Measurements from ENCODE around the gene SCEL. TPM values are rescaled to one million over a fixed set of nuclear protein-coding genes. Genes with fewer than 3 reads are reported as not detected.
"Not testable (repeated sequence)": the region's sequence is repeated elsewhere in the genome, so short reads cannot be mapped to it uniquely, and the experiment has no call there.

SCEL gene
- total and polyA plus RNA-seq, 2 donors (not counting 3 experiments of a cell fraction or from before 2014, with no cell fraction given) = not detected

GRCh38 chr13:77660841-77661250, 125.3 kb downstream of the SCEL start:
- ChIA-PET CTCF (no interaction called here), POLR2A (no interaction called here)
- H3K4me1 ChIP-seq (ENCODE audit: control insufficient read depth, extremely low read depth, insufficient read depth, low read length) = no peaks in the 10 kb centered on the region
- H3K27ac ChIP-seq (ENCODE audit: insufficient read depth, low read depth, low read length) = no peak overlapping the region
- no peak overlapping the region for H3K4me2 ChIP-seq (ENCODE audit: insufficient read depth, low read length)
- intact Hi-C loops (cut with micrococcal nuclease) (no loop called here), dilution Hi-C loops (cut with MboI; ENCODE audit: extremely low pct_ligation_motif_present, low sequenced_read_pairs) (no loop called here)
- H3K36me3 ChIP-seq (ENCODE audit: control insufficient read depth in 2 of 2, extremely low read depth in 1 of 2, insufficient read depth in 2 of 2, low read length in 2 of 2) = no peaks in the 10 kb centered on the region
- TF ChIP-seq JUN (IDR thresholded peaks at IDR 0.05; ENCODE audit: borderline replicate concordance, insufficient read depth, insufficient read length, low read depth) (no peak), POLR2A (IDR thresholded peaks at IDR 0.05; ENCODE audit: low read depth, low read length) (no peak), EZH2 (IDR thresholded peaks at IDR 0.05; ENCODE audit: borderline replicate concordance, low read depth, low read length, severe bottlenecking) (no peak), CTCF (IDR thresholded peaks at IDR 0.05; ENCODE audit: extremely low read depth in 1 of 2, insufficient read depth in 1 of 2, low read depth in 1 of 2, low read length in 2 of 2) (no peak), POLR2AphosphoS5 (IDR thresholded peaks at IDR 0.05; ENCODE audit: insufficient read depth, low read depth, low read length) (no peak), FOS (IDR thresholded peaks at IDR 0.05; ENCODE audit: borderline replicate concordance, insufficient read depth, low read length) (no peak), MYC (IDR thresholded peaks at IDR 0.05; ENCODE audit: low read depth, low read length) (no peak), GATA2 (IDR thresholded peaks at IDR 0.05; ENCODE audit: insufficient read depth, insufficient read length, low read depth, low read length) (no peak)
- TF ChIP-seq, protein P1, sequence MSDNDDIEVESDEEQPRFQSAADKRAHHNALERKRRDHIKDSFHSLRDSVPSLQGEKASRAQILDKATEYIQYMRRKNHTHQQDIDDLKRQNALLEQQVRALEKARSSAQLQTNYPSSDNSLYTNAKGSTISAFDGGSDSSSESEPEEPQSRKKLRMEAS (IDR thresholded peaks at IDR 0.05; ENCODE audit: insufficient read depth, insufficient read length) = no peak
- no peaks in the 10 kb centered on the region for H3K79me2 ChIP-seq (ENCODE audit: control insufficient read depth, insufficient read depth, low read length)
- no peaks in the 10 kb centered on the region for H3K9me1 ChIP-seq (replicated peaks; ENCODE audit: control insufficient read depth, extremely low read depth, insufficient read depth, low read length)
- no peaks in the 10 kb centered on the region for H3K9me3 ChIP-seq (replicated peaks; ENCODE audit: control insufficient read depth, insufficient read depth, low read length)
- no peaks in the 10 kb centered on the region for H3K27me3 ChIP-seq (ENCODE audit: control insufficient read depth in 2 of 2, insufficient read depth in 2 of 2, low read length in 2 of 2)
- no peak overlapping the region for H3K9ac ChIP-seq (replicated peaks; ENCODE audit: extremely low read depth, insufficient read depth, low read length)
- DNase-seq (ENCODE audit: low read depth, low spot score) (no peak), FAIRE-seq (no peak)
- no TSS peak for BruUV-seq (replicated peaks)
- no peak overlapping the region for H3K4me3 ChIP-seq (replicated peaks in 1 of 3; ENCODE audit: insufficient read depth in 1 of 3, low read depth in 1 of 3, low read length in 3 of 3)
- no peak overlapping the region for H2AFZ ChIP-seq (ENCODE audit: low read depth, low read length)
- H4K20me1 ChIP-seq (replicated peaks; ENCODE audit: control insufficient read depth, extremely low read depth, insufficient read depth, low read length) = no peaks in the 10 kb centered on the region

- H3K4me3 ChIP-seq (replicated peaks in 1 of 3; ENCODE audit: insufficient read depth in 1 of 3, low read depth in 1 of 3, low read length in 3 of 3); H4K20me1 ChIP-seq (replicated peaks; ENCODE audit: control insufficient read depth, extremely low read depth, insufficient read depth, low read length); BruUV-seq (replicated peaks); intact Hi-C loops (cut with micrococcal nuclease); H3K4me2 ChIP-seq (ENCODE audit: insufficient read depth, low read length); H3K9me1 ChIP-seq (replicated peaks; ENCODE audit: control insufficient read depth, extremely low read depth, insufficient read depth, low read length); dilution Hi-C loops (cut with MboI; ENCODE audit: extremely low pct_ligation_motif_present, low sequenced_read_pairs); H2AFZ ChIP-seq (ENCODE audit: low read depth, low read length); FAIRE-seq; H3K27ac ChIP-seq (ENCODE audit: insufficient read depth, low read depth, low read length); H3K79me2 ChIP-seq (ENCODE audit: control insufficient read depth, insufficient read depth, low read length); H3K27me3 ChIP-seq (ENCODE audit: control insufficient read depth in 2 of 2, insufficient read depth in 2 of 2, low read length in 2 of 2); POLR2A ChIA-PET; H3K9me3 ChIP-seq (replicated peaks; ENCODE audit: control insufficient read depth, insufficient read depth, low read length); H3K4me1 ChIP-seq (ENCODE audit: control insufficient read depth, extremely low read depth, insufficient read depth, low read length); DNase-seq (ENCODE audit: low read depth, low spot score); H3K36me3 ChIP-seq (ENCODE audit: control insufficient read depth in 2 of 2, extremely low read depth in 1 of 2, insufficient read depth in 2 of 2, low read length in 2 of 2); H3K9ac ChIP-seq (replicated peaks; ENCODE audit: extremely low read depth, insufficient read depth, low read length); CTCF ChIA-PET: not testable (repeated sequence)
Measured at GRCh38 chr13:77662301-77662700, 126.8 kb downstream of the SCEL start.

- H3K9ac ChIP-seq (replicated peaks; ENCODE audit: extremely low read depth, insufficient read depth, low read length); FAIRE-seq; H3K4me1 ChIP-seq (ENCODE audit: control insufficient read depth, extremely low read depth, insufficient read depth, low read length); CTCF ChIA-PET; H3K36me3 ChIP-seq (ENCODE audit: control insufficient read depth in 2 of 2, extremely low read depth in 1 of 2, insufficient read depth in 2 of 2, low read length in 2 of 2); POLR2A ChIA-PET; BruUV-seq (replicated peaks); H3K4me3 ChIP-seq (replicated peaks in 1 of 3; ENCODE audit: insufficient read depth in 1 of 3, low read depth in 1 of 3, low read length in 3 of 3); H3K27ac ChIP-seq (ENCODE audit: insufficient read depth, low read depth, low read length); H2AFZ ChIP-seq (ENCODE audit: low read depth, low read length); dilution Hi-C loops (cut with MboI; ENCODE audit: extremely low pct_ligation_motif_present, low sequenced_read_pairs); H3K27me3 ChIP-seq (ENCODE audit: control insufficient read depth in 2 of 2, insufficient read depth in 2 of 2, low read length in 2 of 2); H3K9me3 ChIP-seq (replicated peaks; ENCODE audit: control insufficient read depth, insufficient read depth, low read length); DNase-seq (ENCODE audit: low read depth, low spot score); intact Hi-C loops (cut with micrococcal nuclease); H4K20me1 ChIP-seq (replicated peaks; ENCODE audit: control insufficient read depth, extremely low read depth, insufficient read depth, low read length); H3K4me2 ChIP-seq (ENCODE audit: insufficient read depth, low read length); H3K79me2 ChIP-seq (ENCODE audit: control insufficient read depth, insufficient read depth, low read length); H3K9me1 ChIP-seq (replicated peaks; ENCODE audit: control insufficient read depth, extremely low read depth, insufficient read depth, low read length): not testable (repeated sequence)
Measured at GRCh38 chr13:77662831-77663230, 127.3 kb downstream of the SCEL start.

Data from endothelial cell of umbilical vein (primary cell).